GM23338 (cell line): Measurements from ENCODE around the gene UBA3. TPM values are rescaled to one million over a fixed set of nuclear protein-coding genes. Genes with fewer than 3 reads are reported as not detected.

Source experiments
- ATAC-seq: fragments of 200-7000 bp; cut with Tn5 transposase; 3 replicates; pipeline ENCODE4 v1.9.1; 2020
- DNase-seq: peaks from one replicate; pipeline ENCODE4 v3.0.0-alpha.2; 2015; ENCODE audit warnings: low spot score
- H2AFZ ChIP-seq: fragments of 200-600 bp; sonication (generic); 2 replicates; pipeline ENCODE4 v1.8.0; 2016; ENCODE audit warnings: antibody characterized with exemption, mild to moderate bottlenecking, moderate library complexity
- H3F3A ChIP-seq: fragments of 200-600 bp; sonication (generic); replicated peaks from 2 replicates; pipeline ENCODE4 v1.8.0; 2017; ENCODE audit warnings: antibody characterized with exemption, mixed run types, low read depth
- H3K27ac ChIP-seq: fragments of 200-600 bp; sonication (generic); 2 replicates; pipeline ENCODE4 v1.6.1; 2016; ENCODE audit warnings: low read depth
- H3K27me3 ChIP-seq: fragments of 200-600 bp; sonication (generic); 2 replicates; pipeline ENCODE4 v1.8.0; 2016; ENCODE audit warnings: mild to moderate bottlenecking, mixed run types, moderate library complexity; ENCODE audit not compliant: insufficient read depth
- H3K36me3 ChIP-seq: fragments of 200-600 bp; sonication (generic); 2 replicates; pipeline ENCODE4 v1.8.0; 2016; ENCODE audit warnings: mild to moderate bottlenecking; ENCODE audit not compliant: insufficient read depth
- H3K4me1 ChIP-seq: fragments of 200-600 bp; sonication (generic); 2 replicates; pipeline ENCODE4 v1.8.0; 2016; ENCODE audit warnings: mild to moderate bottlenecking, moderate library complexity; ENCODE audit not compliant: insufficient read depth
- H3K4me2 ChIP-seq: fragments of 200-600 bp; sonication (generic); 2 replicates; pipeline ENCODE4 v1.7.1; 2017; ENCODE audit warnings: mixed run types
- H3K4me3 ChIP-seq: fragments of 200-600 bp; sonication (generic); 2 replicates; pipeline ENCODE4 v1.6.1; 2016; ENCODE audit warnings: mixed run types
- H3K79me2 ChIP-seq: fragments of 200-600 bp; sonication (generic); replicated peaks from 2 replicates; pipeline ENCODE4 v1.8.0; 2017; ENCODE audit warnings: mild to moderate bottlenecking; ENCODE audit not compliant: insufficient read depth
- H3K9me2 ChIP-seq: fragments of 200-600 bp; sonication (generic); 2 replicates; pipeline ENCODE4 v1.8.0; 2017; ENCODE audit not compliant: insufficient read depth
- H4K20me1 ChIP-seq: fragments of 200-600 bp; sonication (generic); replicated peaks from 2 replicates; pipeline ENCODE4 v1.8.0; 2017; ENCODE audit warnings: mild to moderate bottlenecking; ENCODE audit not compliant: insufficient read depth
- H3K27ac Mint-ChIP-seq: 2 replicates; pipeline ENCODE4 v1.8.0; 2020; ENCODE audit warnings: inconsistent platforms, mild to moderate bottlenecking, moderate library complexity, mixed read lengths
- H3K27me3 Mint-ChIP-seq: 3 replicates; pipeline ENCODE4 v1.8.0; 2022; ENCODE audit warnings: low read depth, mild to moderate bottlenecking, moderate library complexity, mixed read lengths, inconsistent platforms; ENCODE audit not compliant: insufficient read depth, poor library complexity
- H3K36me3 Mint-ChIP-seq: 3 replicates; pipeline ENCODE4 v1.8.0; 2021; ENCODE audit warnings: low read depth, mild to moderate bottlenecking, inconsistent platforms, moderate library complexity, mixed read lengths
- H3K4me1 Mint-ChIP-seq: 3 replicates; pipeline ENCODE4 v1.8.0; 2020; ENCODE audit warnings: mild to moderate bottlenecking, inconsistent platforms, mixed read lengths
- H3K4me3 Mint-ChIP-seq: 3 replicates; pipeline ENCODE4 v1.8.0; 2021; ENCODE audit warnings: moderate library complexity, mild to moderate bottlenecking, inconsistent platforms, mixed read lengths
- H3K9me3 Mint-ChIP-seq: 3 replicates; pipeline ENCODE4 v1.8.0; 2020; ENCODE audit warnings: moderate library complexity, mild to moderate bottlenecking, inconsistent platforms, mixed read lengths
- CREB1 ChIP-seq: fragments of 250-450 bp; sonication (Bioruptor Pico); IDR thresholded peaks from 2 replicates; pipeline ENCODE4 v1.5.0; 2020; ENCODE audit warnings: low read depth, mild to moderate bottlenecking, moderate library complexity
- EZH2 ChIP-seq: fragments of 200-600 bp; sonication (generic); IDR thresholded peaks from one replicate; pipeline ENCODE4 v1.8.0; 2017; ENCODE audit warnings: antibody characterized with exemption, mild to moderate bottlenecking, low read depth; ENCODE audit not compliant: unreplicated experiment
- EZH2phosphoT487 ChIP-seq: fragments of 200-600 bp; sonication (generic); IDR thresholded peaks from one replicate; pipeline ENCODE4 v1.8.1; 2018; ENCODE audit warnings: antibody characterized with exemption; ENCODE audit not compliant: unreplicated experiment
- JUNB ChIP-seq: IDR thresholded peaks from one replicate; pipeline ENCODE4 v1.6.1; 2016; ENCODE audit warnings: antibody characterized with exemption; ENCODE audit not compliant: unreplicated experiment
- NANOG ChIP-seq: IDR thresholded peaks from 2 replicates; pipeline ENCODE4 v1.6.1; 2016; ENCODE audit warnings: antibody characterized with exemption, borderline replicate concordance
- POLR2AphosphoS5 ChIP-seq: IDR thresholded peaks from 2 replicates; pipeline ENCODE4 v1.6.1; 2016; ENCODE audit warnings: antibody characterized with exemption, low read depth
- STAT1 ChIP-seq: IDR thresholded peaks from one replicate; pipeline ENCODE4 v1.6.1; 2016; ENCODE audit warnings: antibody characterized with exemption; ENCODE audit not compliant: unreplicated experiment
- ZNF114 ChIP-seq: fragments of 250-450 bp; sonication (Bioruptor Pico); IDR thresholded peaks from 2 replicates; pipeline ENCODE4 v1.5.0; 2020; ENCODE audit warnings: mild to moderate bottlenecking, moderate library complexity
- ZNF331 ChIP-seq: fragments of 250-450 bp; sonication (Bioruptor Pico); IDR thresholded peaks from 2 replicates; pipeline ENCODE4 v1.5.0; 2020; ENCODE audit warnings: low read depth, mild to moderate bottlenecking, moderate library complexity
- ZNF462 ChIP-seq: fragments of 250-450 bp; sonication (Bioruptor Pico); IDR thresholded peaks from 2 replicates; pipeline ENCODE4 v1.5.0; 2020; ENCODE audit warnings: mild to moderate bottlenecking, moderate library complexity
- polyA plus RNA-seq: library from polyadenylated mRNA; unstranded; fragments of >200 nt; fragmentation: Nextera tagmentation; extraction: Ambion mirVana; gene quantifications from 2 replicates; pipeline ENCODE4 v1.2.1, GENCODE V29; 2016
- total RNA-seq: library from RNA; depleted of rRNA; stranded (reverse); fragments of >200 nt; shearing (Covaris generic); gene quantifications from 2 replicates; pipeline ENCODE4 v1.2.3, GENCODE V29; 2014
- TF ChIP-seq, protein P1 (sequence below): IDR thresholded peaks from 2 replicates; pipeline ENCODE4 v1.6.1; 2016; ENCODE audit warnings: antibody characterized with exemption
- TF ChIP-seq, protein P2 (sequence below): IDR thresholded peaks from one replicate; pipeline ENCODE4 v1.6.1; 2018; ENCODE audit warnings: antibody characterized with exemption; ENCODE audit not compliant: unreplicated experiment
- TF ChIP-seq, protein P3 (sequence below), 2 experiments: fragments of 200-600 bp in 1 of 2; sonication (generic) in 1 of 2; conservative IDR thresholded peaks; 2 replicates each; pipeline versions ENCODE4 v1.5.1 to v1.6.1; 2016 to 2017; ENCODE audit warnings: antibody characterized with exemption in 2 of 2, low read depth in 2 of 2, mild to moderate bottlenecking in 2 of 2, moderate library complexity in 1 of 2

UBA3 gene
- total and polyA plus RNA-seq, 2 experiments from 2014 or later = 53.2 to 85.3 TPM

- Histone ChIP-seq H3K4me2 (no peak overlapping the region), H3K79me2 (no peaks in the 10 kb centered on the region), H3K4me3 (no peak overlapping the region), H3K4me1 (no peaks in the 10 kb centered on the region), H4K20me1 (no peaks in the 10 kb centered on the region), H3K27ac (no peak overlapping the region), H3K36me3 (peaks cover 5% of the 10 kb centered on the region; the same call in 1 of the 2 replicates), H3F3A (no peaks in the 10 kb centered on the region), H3K27me3 (no peaks in the 10 kb centered on the region), H3K9me2 (no peaks in the 10 kb centered on the region), H2AFZ (no peak overlapping the region)
- TF ChIP-seq ZNF114 (CRISPR knock-in tag) = no peak
- TF ChIP-seq NANOG = no peak
- TF ChIP-seq, protein P1, sequence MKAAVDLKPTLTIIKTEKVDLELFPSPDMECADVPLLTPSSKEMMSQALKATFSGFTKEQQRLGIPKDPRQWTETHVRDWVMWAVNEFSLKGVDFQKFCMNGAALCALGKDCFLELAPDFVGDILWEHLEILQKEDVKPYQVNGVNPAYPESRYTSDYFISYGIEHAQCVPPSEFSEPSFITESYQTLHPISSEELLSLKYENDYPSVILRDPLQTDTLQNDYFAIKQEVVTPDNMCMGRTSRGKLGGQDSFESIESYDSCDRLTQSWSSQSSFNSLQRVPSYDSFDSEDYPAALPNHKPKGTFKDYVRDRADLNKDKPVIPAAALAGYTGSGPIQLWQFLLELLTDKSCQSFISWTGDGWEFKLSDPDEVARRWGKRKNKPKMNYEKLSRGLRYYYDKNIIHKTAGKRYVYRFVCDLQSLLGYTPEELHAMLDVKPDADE = no peak
- TF ChIP-seq ZNF331 = no peak
- TF ChIP-seq, protein P2, sequence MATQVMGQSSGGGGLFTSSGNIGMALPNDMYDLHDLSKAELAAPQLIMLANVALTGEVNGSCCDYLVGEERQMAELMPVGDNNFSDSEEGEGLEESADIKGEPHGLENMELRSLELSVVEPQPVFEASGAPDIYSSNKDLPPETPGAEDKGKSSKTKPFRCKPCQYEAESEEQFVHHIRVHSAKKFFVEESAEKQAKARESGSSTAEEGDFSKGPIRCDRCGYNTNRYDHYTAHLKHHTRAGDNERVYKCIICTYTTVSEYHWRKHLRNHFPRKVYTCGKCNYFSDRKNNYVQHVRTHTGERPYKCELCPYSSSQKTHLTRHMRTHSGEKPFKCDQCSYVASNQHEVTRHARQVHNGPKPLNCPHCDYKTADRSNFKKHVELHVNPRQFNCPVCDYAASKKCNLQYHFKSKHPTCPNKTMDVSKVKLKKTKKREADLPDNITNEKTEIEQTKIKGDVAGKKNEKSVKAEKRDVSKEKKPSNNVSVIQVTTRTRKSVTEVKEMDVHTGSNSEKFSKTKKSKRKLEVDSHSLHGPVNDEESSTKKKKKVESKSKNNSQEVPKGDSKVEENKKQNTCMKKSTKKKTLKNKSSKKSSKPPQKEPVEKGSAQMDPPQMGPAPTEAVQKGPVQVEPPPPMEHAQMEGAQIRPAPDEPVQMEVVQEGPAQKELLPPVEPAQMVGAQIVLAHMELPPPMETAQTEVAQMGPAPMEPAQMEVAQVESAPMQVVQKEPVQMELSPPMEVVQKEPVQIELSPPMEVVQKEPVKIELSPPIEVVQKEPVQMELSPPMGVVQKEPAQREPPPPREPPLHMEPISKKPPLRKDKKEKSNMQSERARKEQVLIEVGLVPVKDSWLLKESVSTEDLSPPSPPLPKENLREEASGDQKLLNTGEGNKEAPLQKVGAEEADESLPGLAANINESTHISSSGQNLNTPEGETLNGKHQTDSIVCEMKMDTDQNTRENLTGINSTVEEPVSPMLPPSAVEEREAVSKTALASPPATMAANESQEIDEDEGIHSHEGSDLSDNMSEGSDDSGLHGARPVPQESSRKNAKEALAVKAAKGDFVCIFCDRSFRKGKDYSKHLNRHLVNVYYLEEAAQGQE = no peak
- no peak for TF ChIP-seq EZH2phosphoT487
- TF ChIP-seq STAT1 = no peak
- TF ChIP-seq POLR2AphosphoS5 = no peak
- no peak for TF ChIP-seq EZH2
- no peak for TF ChIP-seq ZNF462
- no peak for TF ChIP-seq CREB1 (CRISPR knock-in tag)
- TF ChIP-seq, protein P3, sequence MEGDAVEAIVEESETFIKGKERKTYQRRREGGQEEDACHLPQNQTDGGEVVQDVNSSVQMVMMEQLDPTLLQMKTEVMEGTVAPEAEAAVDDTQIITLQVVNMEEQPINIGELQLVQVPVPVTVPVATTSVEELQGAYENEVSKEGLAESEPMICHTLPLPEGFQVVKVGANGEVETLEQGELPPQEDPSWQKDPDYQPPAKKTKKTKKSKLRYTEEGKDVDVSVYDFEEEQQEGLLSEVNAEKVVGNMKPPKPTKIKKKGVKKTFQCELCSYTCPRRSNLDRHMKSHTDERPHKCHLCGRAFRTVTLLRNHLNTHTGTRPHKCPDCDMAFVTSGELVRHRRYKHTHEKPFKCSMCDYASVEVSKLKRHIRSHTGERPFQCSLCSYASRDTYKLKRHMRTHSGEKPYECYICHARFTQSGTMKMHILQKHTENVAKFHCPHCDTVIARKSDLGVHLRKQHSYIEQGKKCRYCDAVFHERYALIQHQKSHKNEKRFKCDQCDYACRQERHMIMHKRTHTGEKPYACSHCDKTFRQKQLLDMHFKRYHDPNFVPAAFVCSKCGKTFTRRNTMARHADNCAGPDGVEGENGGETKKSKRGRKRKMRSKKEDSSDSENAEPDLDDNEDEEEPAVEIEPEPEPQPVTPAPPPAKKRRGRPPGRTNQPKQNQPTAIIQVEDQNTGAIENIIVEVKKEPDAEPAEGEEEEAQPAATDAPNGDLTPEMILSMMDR (conservative IDR thresholded peaks at IDR 0.05; ENCODE audit: low read depth in 2 of 2) = no peak
- TF ChIP-seq JUNB = no peak
- ATAC-seq (no peak), DNase-seq (no peak)
- Mint-ChIP-seq H3K27ac (no peak overlapping the region), H3K36me3 (peaks cover 7% of the 10 kb centered on the region; the same call in 2 of the 3 replicates), H3K4me1 (no peaks in the 10 kb centered on the region; the same call in 2 of the 3 replicates), H3K4me3 (no peak overlapping the region), H3K9me3 (no peaks in the 10 kb centered on the region), H3K27me3 (peaks cover 2% of the 10 kb centered on the region)
These were observed 22.2 kb upstream of the UBA3 start for GRCh38 chr3:69102384-69102783.
